Liver (tissue), 9 donors: ENCODE results near the gene PDE3A. TPM values are rescaled to one million over a fixed set of nuclear protein-coding genes. Genes with fewer than 3 reads are reported as not detected.

ENCODE experiments used
- DNase-seq: peaks from one replicate; pipeline ENCODE4 v3.0.0-alpha.2; 2017; ENCODE audit warnings: low spot score
- H3K27ac ChIP-seq, 2 donors: one replicate each; pipeline ENCODE4 v1.7.0; 2013; ENCODE audit warnings: inconsistent platforms in 2 of 2, low read length in 2 of 2, control low read depth in 1 of 2, low read depth in 1 of 2, mild to moderate bottlenecking in 1 of 2
- H3K27me3 ChIP-seq, 4 donors: one replicate each; pipeline versions ENCODE4 v1.6.1 to v1.7.0; 2013; ENCODE audit warnings: low read length in 3 of 4, inconsistent platforms in 1 of 4, mild to moderate bottlenecking in 1 of 4, moderate library complexity in 1 of 4; ENCODE audit not compliant: control insufficient read depth in 4 of 4, insufficient read depth in 4 of 4
- H3K36me3 ChIP-seq, 4 donors: one replicate each; pipeline versions ENCODE4 v1.6.1 to v1.7.0; 2013; ENCODE audit warnings: low read length in 3 of 4, mild to moderate bottlenecking in 3 of 4, low read depth in 1 of 4, moderate library complexity in 1 of 4; ENCODE audit not compliant: control insufficient read depth in 4 of 4, insufficient read depth in 3 of 4
- H3K4me1 ChIP-seq, 4 donors: one replicate each; pipeline versions ENCODE4 v1.6.1 to v1.7.0; 2013; ENCODE audit warnings: low read length in 3 of 4, mild to moderate bottlenecking in 3 of 4, moderate library complexity in 1 of 4; ENCODE audit not compliant: control insufficient read depth in 4 of 4, insufficient read depth in 4 of 4
- H3K4me3 ChIP-seq, 3 donors: one replicate each; pipeline versions ENCODE4 v1.6.1 to v1.7.0; 2013; ENCODE audit warnings: low read length in 3 of 3, control low read depth in 1 of 3, low read depth in 1 of 3, mild to moderate bottlenecking in 1 of 3
- H3K9ac ChIP-seq, 2 donors: one replicate each; pipeline ENCODE4 v1.7.0; 2013; ENCODE audit warnings: low read length in 2 of 2, mild to moderate bottlenecking in 2 of 2, moderate library complexity in 2 of 2, control low read depth in 1 of 2, low read depth in 1 of 2
- H3K9me3 ChIP-seq, 4 donors: one replicate each; pipeline versions ENCODE4 v1.6.1 to v1.7.0; 2013; ENCODE audit warnings: low read length in 3 of 4; ENCODE audit not compliant: control insufficient read depth in 4 of 4
- CTCF ChIP-seq: fragments of 150-350 bp; IDR thresholded peaks from 2 replicates; pipeline ENCODE4 v1.5.1; 2017; ENCODE audit warnings: improper control_type of control experiment, low read depth, low read length; ENCODE audit not compliant: missing input control
- EGR1 ChIP-seq, 2 donors: IDR thresholded peaks; 2 replicates each; pipeline ENCODE4 v1.6.1; 2016 to 2018; ENCODE audit warnings: antibody characterized with exemption in 2 of 2, low read depth in 2 of 2
- FOXA2 ChIP-seq: IDR thresholded peaks from 2 replicates; pipeline ENCODE4 v1.6.1; 2016; ENCODE audit warnings: antibody characterized with exemption
- GABPA ChIP-seq, 2 donors: IDR thresholded peaks in 1 of 2; conservative IDR thresholded peaks in 1 of 2; 2 replicates each; pipeline ENCODE4 v1.6.1; 2016; ENCODE audit warnings: antibody characterized with exemption in 2 of 2, mild to moderate bottlenecking in 1 of 2, moderate library complexity in 1 of 2
- HNF4G ChIP-seq: IDR thresholded peaks from 2 replicates; pipeline ENCODE4 v1.6.1; 2016; ENCODE audit warnings: antibody characterized with exemption
- JUND ChIP-seq, 2 donors: IDR thresholded peaks; 2 replicates each; pipeline ENCODE4 v1.6.1; 2016; ENCODE audit warnings: antibody characterized with exemption in 2 of 2
- RAD21 ChIP-seq, 2 donors: IDR thresholded peaks; 2 replicates each; pipeline ENCODE4 v1.6.1; 2016; ENCODE audit warnings: antibody characterized with exemption in 2 of 2, mild to moderate bottlenecking in 2 of 2
- SP1 ChIP-seq: IDR thresholded peaks from 2 replicates; pipeline ENCODE4 v1.6.1; 2018; ENCODE audit warnings: antibody characterized with exemption, mild to moderate bottlenecking
- ZBTB33 ChIP-seq: IDR thresholded peaks from 2 replicates; pipeline ENCODE4 v1.6.1; 2016; ENCODE audit warnings: antibody characterized with exemption
- WGBS: extraction: QIAGEN DNeasy Blood & Tissue Kit; methylation state at CpG from one replicate; pipeline ENCODE4 v1.1.7; 2013; 5-methylcytosine and 5-hydroxymethylcytosine counted together
- polyA plus RNA-seq, 2 donors: library from polyadenylated mRNA; stranded (reverse) in 1 of 2; unstranded in 1 of 2; fragments of 200-250 nt in 1 of 2; fragments of >200 nt in 1 of 2; fragmentation: Nextera tagmentation in 1 of 2; extraction: Ambion mirVana in 1 of 2; gene quantifications; one replicate each; pipeline versions ENCODE4 v1.2.1 to v1.2.3, GENCODE V29; 2013 to 2015
- total RNA-seq, 2 donors: library from RNA; depleted of rRNA; stranded (reverse); fragments of >200 nt; gene quantifications; one replicate each; pipeline ENCODE4 v1.2.3, GENCODE V29; 2014
- donor health status: healthy.
- donor health status: healthy.
- donor health status: healthy.
- donor health status: healthy.
- donor health status: healthy.

Gene PDE3A
- total and polyA plus RNA-seq, 4 donors: 0.50 to 3.8 (median 2.2) TPM

DNA sequence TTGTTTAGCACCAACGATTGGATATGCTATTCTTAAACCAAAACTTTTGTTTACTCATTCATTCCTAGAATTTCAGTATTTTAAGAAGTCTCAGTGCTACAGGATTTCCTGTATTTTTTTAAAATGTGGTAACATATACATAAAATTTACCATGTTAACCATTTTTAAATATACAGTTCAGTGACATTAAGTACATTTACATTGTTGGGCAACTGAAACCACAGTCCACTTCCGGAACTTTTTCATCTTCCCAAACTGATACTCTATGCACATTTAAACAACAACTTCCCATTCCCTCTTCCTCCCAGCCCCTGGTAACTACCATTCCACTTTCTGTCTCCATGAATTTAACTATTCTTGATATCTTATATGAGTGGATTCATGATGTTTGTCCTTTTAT lies 30.3 kb downstream of the PDE3A start:
- 65% methylated on average over 2 of the region's 2 CpGs for whole genome bisulfite sequencing
- H3K9ac ChIP-seq: no peak overlapping the region
- no peaks in the 10 kb centered on the region for H3K4me1 ChIP-seq
- no peak for TF ChIP-seq SP1
- TF ChIP-seq CTCF: no peak
- TF ChIP-seq RAD21 (IDR thresholded peaks at IDR 0.05): no peak
- TF ChIP-seq JUND (IDR thresholded peaks at IDR 0.05): no peak
- no peak for TF ChIP-seq EGR1 (IDR thresholded peaks at IDR 0.05; ENCODE audit: low read depth in 2 of 2)
- no peak for TF ChIP-seq FOXA2
- no peak for TF ChIP-seq ZBTB33
- TF ChIP-seq HNF4G: no peak
- H3K9me3 ChIP-seq: no peaks in the 10 kb centered on the region
- no peak overlapping the region for H3K4me3 ChIP-seq
- H3K27ac ChIP-seq: no peak overlapping the region
- no peaks in the 10 kb centered on the region for H3K36me3 ChIP-seq
- DNase-seq: no peak
- peaks cover 0 to 2% (median 0%) of the 10 kb centered on the region in 4 donors for H3K27me3 ChIP-seq

DNA sequence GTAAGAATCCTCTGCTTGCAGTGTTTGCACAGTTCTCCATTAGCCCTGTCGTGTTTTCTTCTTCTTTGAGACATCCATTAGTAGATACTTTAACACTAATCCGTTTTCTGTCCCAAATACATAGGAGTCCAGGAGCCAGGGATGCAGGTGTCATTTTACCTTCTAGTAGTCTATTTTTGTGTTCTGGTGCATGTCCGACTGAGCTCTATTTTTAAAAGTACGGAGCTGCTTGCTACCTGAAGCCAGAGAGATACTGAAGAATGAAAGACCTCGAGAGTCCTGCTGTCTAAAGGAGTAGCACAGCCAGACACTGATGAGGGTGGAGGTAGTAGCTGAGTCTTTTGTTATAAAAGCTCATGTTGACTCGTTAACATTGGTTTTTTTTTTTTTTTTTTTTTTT lies 31.7 kb downstream of the PDE3A start:
- H3K9me3 ChIP-seq: no peaks in the 10 kb centered on the region
- no peak overlapping the region for H3K4me3 ChIP-seq
- no peaks in the 10 kb centered on the region for H3K4me1 ChIP-seq
- 80% methylated on average over 6 of the region's 6 CpGs for WGBS
- no peaks in the 10 kb centered on the region for H3K36me3 ChIP-seq
- no peak for TF ChIP-seq JUND (IDR thresholded peaks at IDR 0.05)
- H3K27me3 ChIP-seq: peaks cover 0 to 2% (median 0%) of the 10 kb centered on the region in 4 donors
- H3K9ac ChIP-seq: no peak overlapping the region
- no peak for DNase-seq
- no peak overlapping the region for H3K27ac ChIP-seq

- no peaks in the 10 kb centered on the region for H3K9me3 ChIP-seq
- H3K27me3 ChIP-seq: peaks cover 0 to 2% (median 0%) of the 10 kb centered on the region in 4 donors
- no peaks in the 10 kb centered on the region for H3K36me3 ChIP-seq
- H3K27ac ChIP-seq: no peak overlapping the region
- TF ChIP-seq GABPA (IDR thresholded peaks at IDR 0.05 in 1 of 2, conservative IDR thresholded peaks at IDR 0.05 in 1 of 2): no peak
- no peaks in the 10 kb centered on the region for H3K4me1 ChIP-seq
- WGBS: 72% methylated on average over 2 of the region's 2 CpGs
- no peak overlapping the region for H3K4me3 ChIP-seq
- H3K9ac ChIP-seq: no peak overlapping the region
- no peak for DNase-seq
Observed at GRCh38 chr12:20403230-20403629, 34.9 kb downstream of the PDE3A start.
